ENCODE measurements around the gene PTHLH.

PTHLH gene

GRCh38 chr12:27937768-27938167 is 34.8 kb downstream of the PTHLH start:
- no peak for DNase-seq (ENCODE audit: low read depth in 2 of 2)

- no peak for DNase-seq (ENCODE audit: low read depth in 2 of 2)
Measured at GRCh38 chr12:27936196-27936595, 36.3 kb downstream of the PTHLH start.

- no peak for DNase-seq (ENCODE audit: low read depth in 2 of 2)
Measured at GRCh38 chr12:27934276-27934675, 38.3 kb downstream of the PTHLH start.

GRCh38 chr12:27931390-27931789 is 41.1 kb downstream of the PTHLH start:
- DNase-seq (ENCODE audit: low read depth in 2 of 2): no peak

- no peak for DNase-seq (ENCODE audit: low read depth in 2 of 2)
Measured at GRCh38 chr12:27927347-27927746, 45.2 kb downstream of the PTHLH start.

GRCh38 chr12:27924350-27925135 is 48.0 kb downstream of the PTHLH start:
- no peak for DNase-seq (ENCODE audit: low read depth in 2 of 2)

GRCh38 chr12:27922531-27923139 is 49.9 kb downstream of the PTHLH start:
- no peak for DNase-seq (ENCODE audit: low read depth in 2 of 2)

- DNase-seq (ENCODE audit: low read depth in 2 of 2): no peak
Measured at GRCh38 chr12:27919671-27920235, 52.8 kb downstream of the PTHLH start.

GRCh38 chr12:27915536-27915935 is 57.0 kb downstream of the PTHLH start:
- DNase-seq (ENCODE audit: low read depth in 2 of 2): no peak

- DNase-seq (ENCODE audit: low read depth in 2 of 2): no peak
Measured at GRCh38 chr12:27915021-27915420, 57.5 kb downstream of the PTHLH start.

- DNase-seq (ENCODE audit: low read depth in 2 of 2): no peak
Measured at GRCh38 chr12:27913999-27914614, 58.4 kb downstream of the PTHLH start.

- no peak for DNase-seq (ENCODE audit: low read depth in 2 of 2)
Measured at GRCh38 chr12:27911397-27911796, 61.1 kb downstream of the PTHLH start.

Data from stimulated activated CD4-positive, alpha-beta T cell treated with anti-CD3 and anti-CD28 coated beads, Interleukin-1b, Interleukin-23, amount 100 ng/mL, for 4 hours (primary cell).